GM06990 (cell line): ENCODE measurements around the gene CNNM1.

Experiments used
- DNase-seq: peaks from one replicate; pipeline ENCODE4 v3.0.0-alpha.2; 2011; ENCODE audit not compliant: insufficient read length; ENCODE audit errors: extremely low read depth
- H3K27me3 ChIP-seq: replicated peaks from 2 replicates; pipeline ENCODE4 v1.6.0; 2011; ENCODE audit warnings: low read length; ENCODE audit not compliant: control insufficient read depth, insufficient read depth
- H3K36me3 ChIP-seq: 2 replicates; pipeline ENCODE4 v1.5.1; 2011; ENCODE audit warnings: low read length; ENCODE audit not compliant: control insufficient read depth, insufficient read depth
- H3K4me3 ChIP-seq: replicated peaks from 2 replicates; pipeline ENCODE4 v1.5.1; 2011; ENCODE audit warnings: low read depth, mild to moderate bottlenecking, control low read depth, low read length
- TF ChIP-seq, protein P1 (sequence below): IDR thresholded peaks from 2 replicates; pipeline ENCODE4 v1.5.1; 2011; ENCODE audit warnings: low read length, control low read depth, mild to moderate bottlenecking, inconsistent platforms; ENCODE audit not compliant: insufficient read depth, poor library complexity, severe bottlenecking

CNNM1 gene

DNA sequence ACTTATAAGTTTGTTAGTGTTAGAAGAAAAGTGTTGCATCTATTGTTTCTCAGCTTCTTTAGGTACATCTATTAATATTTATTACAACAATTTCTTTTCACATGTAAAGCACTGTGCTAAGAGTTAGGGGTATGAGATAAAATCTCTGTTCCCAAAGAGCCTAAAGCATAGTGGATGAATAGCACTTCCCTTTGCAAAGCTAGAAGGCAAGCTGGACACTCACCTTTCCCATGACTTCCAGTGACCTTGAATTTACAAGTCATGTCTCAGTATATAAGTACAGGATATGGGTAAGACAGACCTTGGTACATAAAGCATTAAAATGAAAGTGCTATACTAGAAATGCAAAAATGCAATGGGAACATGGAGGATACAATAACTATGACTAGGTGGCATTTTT lies 8.7 kb downstream of the CNNM1 start:
- Histone ChIP-seq H3K36me3 (no peaks in the 10 kb centered on the region), H3K27me3 (no peaks in the 10 kb centered on the region; the same call in 1 of the 2 replicates), H3K4me3 (no peak overlapping the region)
- no peak for DNase-seq
- TF ChIP-seq, protein P1, sequence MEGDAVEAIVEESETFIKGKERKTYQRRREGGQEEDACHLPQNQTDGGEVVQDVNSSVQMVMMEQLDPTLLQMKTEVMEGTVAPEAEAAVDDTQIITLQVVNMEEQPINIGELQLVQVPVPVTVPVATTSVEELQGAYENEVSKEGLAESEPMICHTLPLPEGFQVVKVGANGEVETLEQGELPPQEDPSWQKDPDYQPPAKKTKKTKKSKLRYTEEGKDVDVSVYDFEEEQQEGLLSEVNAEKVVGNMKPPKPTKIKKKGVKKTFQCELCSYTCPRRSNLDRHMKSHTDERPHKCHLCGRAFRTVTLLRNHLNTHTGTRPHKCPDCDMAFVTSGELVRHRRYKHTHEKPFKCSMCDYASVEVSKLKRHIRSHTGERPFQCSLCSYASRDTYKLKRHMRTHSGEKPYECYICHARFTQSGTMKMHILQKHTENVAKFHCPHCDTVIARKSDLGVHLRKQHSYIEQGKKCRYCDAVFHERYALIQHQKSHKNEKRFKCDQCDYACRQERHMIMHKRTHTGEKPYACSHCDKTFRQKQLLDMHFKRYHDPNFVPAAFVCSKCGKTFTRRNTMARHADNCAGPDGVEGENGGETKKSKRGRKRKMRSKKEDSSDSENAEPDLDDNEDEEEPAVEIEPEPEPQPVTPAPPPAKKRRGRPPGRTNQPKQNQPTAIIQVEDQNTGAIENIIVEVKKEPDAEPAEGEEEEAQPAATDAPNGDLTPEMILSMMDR, result no peak

DNA sequence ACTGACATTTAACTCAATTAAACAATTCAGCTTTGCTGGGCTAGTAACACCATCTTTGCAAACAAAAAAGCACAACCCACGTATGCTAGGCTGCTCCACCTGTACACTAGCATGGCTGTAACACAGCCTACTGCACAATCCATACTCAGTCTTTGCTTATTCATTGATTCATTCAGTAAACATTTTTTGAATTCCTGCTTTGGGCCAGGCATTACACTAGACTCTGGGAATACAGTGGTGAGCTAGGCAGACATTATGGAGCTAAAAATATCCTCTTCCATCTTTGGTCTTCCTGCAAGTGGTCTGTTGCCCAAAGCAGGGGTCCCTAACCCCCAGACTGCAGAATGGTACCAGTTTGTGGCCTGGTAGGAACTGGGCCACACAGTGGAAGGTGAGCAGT lies 9.9 kb downstream of the CNNM1 start:
- Histone ChIP-seq H3K27me3 (no peaks in the 10 kb centered on the region; the same call in 1 of the 2 replicates), H3K36me3 (no peaks in the 10 kb centered on the region), H3K4me3 (no peak overlapping the region)
- TF ChIP-seq, protein P1, result no peak
- DNase-seq, result no peak

- Histone ChIP-seq H3K27me3 (no peaks in the 10 kb centered on the region; the same call in 1 of the 2 replicates), H3K4me3 (no peak overlapping the region), H3K36me3 (no peaks in the 10 kb centered on the region)
- TF ChIP-seq, protein P1, result no peak
- DNase-seq, result no peak
Observed at GRCh38 chr10:99339563-99340047, 10.4 kb downstream of the CNNM1 start.

GRCh38 chr10:99340650-99341049 lies 11.5 kb downstream of the CNNM1 start:
- no peak for DNase-seq
- TF ChIP-seq, protein P1, result no peak
- no peaks in the 10 kb centered on the region for H3K36me3 ChIP-seq
- no peaks in the 10 kb centered on the region; the same call in 1 of the 2 replicates for H3K27me3 ChIP-seq
- no peak overlapping the region for H3K4me3 ChIP-seq

- no peak overlapping the region for H3K4me3 ChIP-seq
- TF ChIP-seq, protein P1, result no peak
- H3K36me3 ChIP-seq, result no peaks in the 10 kb centered on the region
- H3K27me3 ChIP-seq, result no peaks in the 10 kb centered on the region
- DNase-seq, result no peak
Observed at GRCh38 chr10:99341248-99341647, 12.1 kb downstream of the CNNM1 start.
